HUES64 (cell line): ENCODE data around the gene PIGW.
"Not testable (repeated sequence)": the region's sequence is repeated elsewhere in the genome, so short reads cannot be mapped to it uniquely, and the experiment has no call there.

Source experiments
- H3K27ac ChIP-seq: 2 replicates; pipeline ENCODE4 v1.7.0; 2013; ENCODE audit warnings: low read depth, low read length, inconsistent platforms
- H3K27me3 ChIP-seq: 2 replicates; pipeline ENCODE4 v1.6.1; 2013; ENCODE audit warnings: mild to moderate bottlenecking, low read length; ENCODE audit not compliant: insufficient read depth
- H3K36me3 ChIP-seq: 2 replicates; pipeline ENCODE4 v1.6.1; 2013; ENCODE audit warnings: mild to moderate bottlenecking, low read length; ENCODE audit not compliant: insufficient read depth
- H3K4me1 ChIP-seq: 2 replicates; pipeline ENCODE4 v1.6.1; 2013; ENCODE audit warnings: mild to moderate bottlenecking, low read length, moderate library complexity; ENCODE audit not compliant: insufficient read depth
- H3K4me3 ChIP-seq: 2 replicates; pipeline ENCODE4 v1.5.1; 2013; ENCODE audit warnings: mild to moderate bottlenecking, low read length, moderate library complexity
- H3K9ac ChIP-seq: 2 replicates; pipeline ENCODE4 v1.6.1; 2013; ENCODE audit warnings: mild to moderate bottlenecking, low read depth, low read length
- H3K9me3 ChIP-seq: 2 replicates; pipeline ENCODE4 v1.6.1; 2013; ENCODE audit warnings: low read depth, low read length; ENCODE audit not compliant: insufficient read depth
- WGBS: fragments of 150-250, 120-280 bp; methylation state at CpG from one replicate; pipeline ENCODE4 v1.1.7; 2013; ENCODE audit warnings: missing lambda C conversion rate; 5-methylcytosine and 5-hydroxymethylcytosine counted together

PIGW gene

GRCh38 chr17:36498560-36499300, 36.1 kb upstream of the PIGW start:
- Histone ChIP-seq H3K36me3 (peaks cover 94% of the 10 kb centered on the region), H3K27ac (no peak overlapping the region), H3K9ac (no peak overlapping the region), H3K9me3 (no peaks in the 10 kb centered on the region), H3K4me1 (no peaks in the 10 kb centered on the region), H3K27me3 (no peaks in the 10 kb centered on the region), H3K4me3 (no peak overlapping the region)
- WGBS, result 95% methylated on average over 7 of the region's 7 CpGs

- no peak overlapping the region for H3K4me3 ChIP-seq
- no peaks in the 10 kb centered on the region for H3K4me1 ChIP-seq
- H3K9ac ChIP-seq, result no peak overlapping the region
- H3K27ac ChIP-seq, result no peak overlapping the region
- 94% methylated on average over 15 of the region's 15 CpGs for WGBS
- no peaks in the 10 kb centered on the region for H3K27me3 ChIP-seq
- H3K36me3 ChIP-seq, result peaks cover 93% of the 10 kb centered on the region
- no peaks in the 10 kb centered on the region for H3K9me3 ChIP-seq
Measured at GRCh38 chr17:36500745-36501225, 34.0 kb upstream of the PIGW start.

DNA sequence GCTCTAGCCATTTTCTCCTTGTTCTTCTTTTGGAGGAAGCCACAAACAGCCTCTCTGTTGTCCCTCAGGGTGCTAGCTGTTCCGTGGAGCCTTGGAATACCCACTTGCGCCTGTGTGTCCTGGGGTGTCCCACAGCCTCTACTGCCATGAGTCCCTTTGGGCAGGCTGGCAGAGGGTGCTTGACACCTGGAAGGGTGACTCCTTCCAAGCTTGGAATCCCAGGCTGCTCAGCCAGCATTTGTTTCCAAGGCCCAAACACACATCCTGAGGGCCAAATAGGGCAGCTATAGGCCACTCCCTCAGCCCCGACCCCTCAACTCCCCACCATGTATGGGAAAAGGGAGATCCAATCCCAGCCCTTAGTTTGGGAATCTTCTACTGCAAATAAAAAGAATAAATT, 33.4 kb upstream of the PIGW start:
- Histone ChIP-seq H3K27me3 (no peaks in the 10 kb centered on the region), H3K9ac (no peak overlapping the region), H3K27ac (no peak overlapping the region), H3K36me3 (peaks cover 93% of the 10 kb centered on the region), H3K4me1 (no peaks in the 10 kb centered on the region), H3K4me3 (no peak overlapping the region), H3K9me3 (no peaks in the 10 kb centered on the region)
- WGBS, result 91% methylated on average over 2 of the region's 3 CpGs

DNA sequence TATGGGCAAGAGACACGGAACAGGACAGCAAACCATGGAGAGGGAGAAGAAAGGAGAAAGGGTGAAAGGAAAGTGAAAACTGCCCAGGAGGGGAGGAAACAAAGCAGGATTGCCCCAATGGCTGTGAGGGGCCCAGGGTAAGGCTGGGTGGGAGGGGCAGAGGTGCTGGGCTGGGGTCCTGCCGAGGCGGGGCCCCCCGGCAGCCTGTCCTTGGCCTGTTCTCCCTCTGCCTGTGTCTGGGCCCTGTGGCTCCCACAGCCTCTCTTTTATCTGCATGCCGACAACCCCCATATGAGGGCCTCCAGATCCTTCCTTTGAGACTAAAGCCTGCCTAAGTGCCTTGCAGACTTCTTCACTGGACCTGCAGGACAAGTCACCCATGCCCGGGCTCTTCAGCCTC, 32.8 kb upstream of the PIGW start:
- Histone ChIP-seq H3K36me3 (peaks cover 94% of the 10 kb centered on the region), H3K4me3 (no peak overlapping the region), H3K27ac (no peak overlapping the region), H3K9ac (no peak overlapping the region), H3K27me3 (no peaks in the 10 kb centered on the region), H3K4me1 (no peaks in the 10 kb centered on the region), H3K9me3 (no peaks in the 10 kb centered on the region)
- 91% methylated on average over 6 of the region's 6 CpGs for WGBS

- peaks cover 96% of the 10 kb centered on the region for H3K36me3 ChIP-seq
- 95% methylated on average over 7 of the region's 7 CpGs for WGBS
- no peaks in the 10 kb centered on the region for H3K9me3 ChIP-seq
- no peak overlapping the region for H3K9ac ChIP-seq
- no peak overlapping the region for H3K4me3 ChIP-seq
- no peaks in the 10 kb centered on the region for H3K27me3 ChIP-seq
- no peaks in the 10 kb centered on the region for H3K4me1 ChIP-seq
- H3K27ac ChIP-seq, result no peak overlapping the region
Measured at GRCh38 chr17:36503456-36504155, 31.2 kb upstream of the PIGW start.

DNA sequence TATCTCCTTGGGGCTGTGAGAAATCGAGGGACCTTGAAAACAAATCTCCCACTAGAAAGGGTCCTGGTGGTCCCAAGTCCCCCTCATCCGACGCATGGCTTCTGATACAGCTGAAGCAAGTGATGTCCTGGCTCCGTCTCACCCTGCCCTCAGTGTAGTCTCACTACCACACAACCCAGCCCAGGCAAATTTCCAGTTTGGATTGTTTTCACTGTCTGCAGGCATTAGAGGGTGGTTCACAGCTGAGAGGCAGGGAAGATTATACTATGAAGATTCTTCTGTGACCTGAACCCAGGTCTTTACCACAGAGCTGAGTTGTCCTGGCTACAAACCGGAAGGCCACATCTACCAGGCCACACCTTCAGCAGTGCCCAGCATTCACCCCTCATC, 30.6 kb upstream of the PIGW start:
- H3K4me3 ChIP-seq, result no peak overlapping the region
- no peaks in the 10 kb centered on the region for H3K9me3 ChIP-seq
- 96% methylated on average over 5 of the region's 5 CpGs for WGBS
- no peak overlapping the region for H3K27ac ChIP-seq
- no peaks in the 10 kb centered on the region for H3K4me1 ChIP-seq
- no peaks in the 10 kb centered on the region for H3K27me3 ChIP-seq
- H3K36me3 ChIP-seq, result peaks cover 96% of the 10 kb centered on the region
- no peak overlapping the region for H3K9ac ChIP-seq

GRCh38 chr17:36505171-36505570, 29.6 kb upstream of the PIGW start:
- Histone ChIP-seq H3K36me3 (peaks cover 100% of the 10 kb centered on the region), H3K9ac (no peak overlapping the region), H3K4me3 (no peak overlapping the region), H3K27ac (no peak overlapping the region), H3K27me3 (no peaks in the 10 kb centered on the region), H3K9me3 (no peaks in the 10 kb centered on the region), H3K4me1 (no peaks in the 10 kb centered on the region)
- WGBS, result 93% methylated on average over 8 of the region's 8 CpGs

GRCh38 chr17:36506249-36506826, 28.4 kb upstream of the PIGW start:
- no peak overlapping the region for H3K27ac ChIP-seq
- no peaks in the 10 kb centered on the region for H3K27me3 ChIP-seq
- H3K4me1 ChIP-seq, result no peaks in the 10 kb centered on the region
- 88% methylated on average over 6 of the region's 6 CpGs for WGBS
- H3K4me3 ChIP-seq, result no peak overlapping the region
- H3K36me3 ChIP-seq, result peaks cover 100% of the 10 kb centered on the region
- H3K9ac ChIP-seq, result no peak overlapping the region
- H3K9me3 ChIP-seq, result no peaks in the 10 kb centered on the region

DNA sequence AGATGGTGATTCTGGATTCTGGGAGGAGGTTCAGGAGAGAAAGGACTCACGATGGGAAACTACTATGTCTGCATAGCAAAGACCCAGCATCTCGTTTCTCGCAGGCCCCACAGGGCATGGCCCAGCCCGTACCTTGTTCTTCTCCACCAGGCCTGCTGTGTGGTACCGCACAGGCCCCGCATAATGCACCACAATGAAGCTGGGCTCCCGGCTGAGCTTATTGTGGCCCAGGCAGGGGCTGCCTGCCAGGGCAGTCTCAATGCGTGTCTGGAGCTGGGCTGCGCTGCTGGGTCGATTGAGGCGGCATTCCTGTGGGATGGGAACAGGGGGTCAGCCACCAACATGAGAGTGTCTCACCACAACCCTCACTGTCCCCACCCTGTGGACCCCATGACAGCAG, 28.0 kb upstream of the PIGW start:
- H3K36me3 ChIP-seq, result peaks cover 99% of the 10 kb centered on the region
- no peak overlapping the region for H3K27ac ChIP-seq
- H3K27me3 ChIP-seq, result no peaks in the 10 kb centered on the region
- no peaks in the 10 kb centered on the region for H3K9me3 ChIP-seq
- no peak overlapping the region for H3K9ac ChIP-seq
- no peak overlapping the region for H3K4me3 ChIP-seq
- H3K4me1 ChIP-seq, result no peaks in the 10 kb centered on the region
- 95% methylated on average over 11 of the region's 11 CpGs for WGBS

DNA sequence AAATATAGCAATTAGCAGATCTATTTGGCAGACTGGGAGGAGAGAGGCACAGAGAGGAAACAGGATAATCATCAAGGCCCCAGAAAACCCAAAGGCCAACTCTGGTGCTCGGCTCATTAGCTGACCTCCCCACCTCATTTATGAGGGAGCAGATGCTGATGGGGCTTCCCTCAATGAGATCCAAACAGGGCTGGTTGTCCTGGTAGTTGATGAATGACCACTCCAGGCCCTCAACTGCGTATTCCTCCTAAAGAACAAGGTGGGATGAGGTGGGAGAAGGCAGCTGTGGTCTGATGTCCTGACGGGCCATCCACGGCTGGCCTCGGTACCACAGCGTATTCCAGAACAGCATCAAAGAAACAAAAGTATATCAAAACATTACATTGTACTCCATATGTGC, 27.5 kb upstream of the PIGW start:
- no peak overlapping the region for H3K27ac ChIP-seq
- H3K9me3 ChIP-seq, result no peaks in the 10 kb centered on the region
- WGBS, result 100% methylated on average over 6 of the region's 6 CpGs
- H3K4me3 ChIP-seq, result no peak overlapping the region
- no peaks in the 10 kb centered on the region for H3K4me1 ChIP-seq
- peaks cover 95% of the 10 kb centered on the region for H3K36me3 ChIP-seq
- H3K9ac ChIP-seq, result no peak overlapping the region
- H3K27me3 ChIP-seq, result no peaks in the 10 kb centered on the region

GRCh38 chr17:36508439-36508838, 26.3 kb upstream of the PIGW start:
- H3K9me3 ChIP-seq, H3K9ac ChIP-seq, H3K27ac ChIP-seq, H3K27me3 ChIP-seq, H3K4me3 ChIP-seq, H3K4me1 ChIP-seq: not testable (repeated sequence)
- WGBS, result 96% methylated on average over 2 of the region's 2 CpGs
- H3K36me3 ChIP-seq, result peaks cover 95% of the 10 kb centered on the region
